Breast epithelium (tissue), 3 donors: ENCODE measurements around the gene SF3A1.

ENCODE experiments used
- CTCF ChIP-seq, 3 donors: fragments of 450-650 bp; IDR thresholded peaks; one replicate each; pipeline ENCODE4 v1.5.1; 2016 to 2017; ENCODE audit warnings: antibody characterized with exemption in 3 of 3, mild to moderate bottlenecking in 3 of 3, moderate library complexity in 3 of 3
- POLR2A ChIP-seq: fragments of 450-650 bp; IDR thresholded peaks from one replicate; pipeline ENCODE4 v1.6.1; 2016; ENCODE audit warnings: antibody characterized with exemption, mild to moderate bottlenecking, moderate library complexity
- POLR2AphosphoS5 ChIP-seq, 3 donors: sonication (generic); formaldehyde crosslinking; IDR thresholded peaks; one replicate each; pipeline ENCODE4 v1.6.1; 2017; ENCODE audit warnings: antibody characterized with exemption in 3 of 3

DNA sequence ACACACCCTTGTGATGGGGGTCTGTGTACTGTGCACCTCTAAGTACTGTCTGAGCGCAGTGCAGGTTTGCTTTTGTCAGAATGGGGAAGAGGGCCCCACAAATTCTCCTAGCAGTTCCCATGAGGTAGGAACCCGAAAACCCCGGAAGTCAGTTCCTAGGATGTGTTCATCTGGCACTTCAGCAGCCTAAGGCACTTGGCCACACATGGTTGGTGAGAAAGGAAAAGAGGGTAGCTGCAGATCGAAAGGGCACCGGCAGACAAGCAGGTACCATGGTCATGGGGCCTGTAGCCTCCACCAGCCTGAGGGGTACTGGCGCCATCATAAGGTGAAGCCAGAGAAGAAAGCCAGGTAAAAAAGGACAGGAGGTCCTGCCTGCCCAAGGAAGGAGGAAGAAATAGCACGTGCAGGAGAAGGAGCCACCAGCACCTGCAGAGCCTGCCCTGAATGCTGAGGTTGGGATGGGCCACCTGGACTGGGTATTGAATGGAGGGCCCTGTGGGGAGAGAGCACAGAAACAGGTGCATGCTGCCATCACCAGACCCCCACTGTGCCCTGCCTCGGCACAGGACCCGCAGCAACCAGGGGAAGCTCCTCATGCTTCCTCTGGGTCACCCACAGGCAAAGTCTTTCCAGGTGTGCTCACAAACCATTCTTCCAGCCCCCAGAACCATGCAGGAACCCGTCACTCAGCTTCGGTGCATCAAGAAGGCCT, 59.3 kb downstream of the SF3A1 start:
- no peak for TF ChIP-seq CTCF (IDR thresholded peaks at IDR 0.05)
- no peak for TF ChIP-seq POLR2AphosphoS5 (IDR thresholded peaks at IDR 0.05)
- no peak for TF ChIP-seq POLR2A
